GM18526 (cell line): ENCODE data around the gene LINC00632.

ENCODE experiments used
- POLR2A ChIP-seq: IDR thresholded peaks from 3 replicates; pipeline ENCODE4 v1.6.1; 2011; ENCODE audit not compliant: insufficient read length; ENCODE audit errors: extremely low read depth

LINC00632 gene

DNA sequence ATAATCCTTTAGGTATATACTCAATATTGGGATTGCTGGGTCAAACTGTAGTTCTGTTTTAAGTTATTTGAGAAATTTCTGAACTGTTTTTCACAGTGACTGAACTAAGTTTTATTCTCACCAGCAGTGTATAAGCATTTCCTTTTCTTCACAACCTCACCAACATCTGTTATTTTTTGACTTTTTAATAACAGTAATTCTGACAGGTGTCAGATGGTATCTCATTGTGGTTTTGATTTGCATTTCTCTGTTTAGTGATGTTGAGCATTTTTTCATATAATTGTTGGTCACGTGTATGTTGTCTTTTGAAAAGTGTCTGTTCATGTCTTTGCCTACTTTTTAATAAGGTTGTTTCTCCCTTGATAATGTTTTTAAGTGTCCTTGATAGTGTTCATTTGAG, 112.6 kb downstream of the LINC00632 start:
- no peak for TF ChIP-seq POLR2A

DNA sequence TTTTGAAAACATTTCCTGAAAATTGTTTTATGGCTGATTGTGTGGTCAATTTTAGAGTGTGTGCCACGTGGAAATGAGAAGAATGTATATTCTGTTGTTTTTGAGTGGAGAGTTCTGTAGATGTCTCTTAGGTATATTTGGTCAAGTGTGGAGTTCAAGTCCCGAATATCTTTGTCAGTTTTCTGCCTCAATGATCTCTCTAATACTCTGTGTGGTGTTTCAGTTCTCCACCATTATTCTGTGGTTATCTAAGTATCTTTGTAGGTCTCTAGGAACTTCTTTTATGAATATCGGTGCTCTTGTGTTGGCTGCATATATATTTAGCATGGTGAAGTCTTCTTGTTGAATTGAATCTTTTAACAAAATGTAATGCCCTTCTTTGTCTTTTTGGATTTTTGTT, 113.3 kb downstream of the LINC00632 start:
- TF ChIP-seq POLR2A, result no peak

DNA sequence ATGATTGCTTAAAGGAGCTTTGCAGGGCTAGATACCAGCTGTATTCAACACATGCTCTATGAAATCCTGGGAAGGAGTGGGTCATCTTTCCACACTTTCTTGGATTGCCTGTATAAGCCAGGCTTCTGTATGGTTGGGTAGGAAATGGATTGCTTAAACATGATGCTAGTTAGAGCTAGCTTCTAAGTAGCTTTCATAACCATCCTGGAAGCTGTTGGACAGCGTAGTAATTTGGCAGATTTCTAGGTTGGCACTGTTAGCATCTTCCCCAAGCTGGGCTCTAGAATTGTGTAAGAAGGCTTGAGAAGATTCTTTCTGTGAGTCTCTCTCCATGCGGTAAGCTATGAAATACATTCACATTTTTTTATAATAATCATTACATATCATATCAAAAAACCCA, 127.3 kb downstream of the LINC00632 start:
- no peak for TF ChIP-seq POLR2A
